ENCODE data around the gene PAPOLB.

Gene PAPOLB

DNA sequence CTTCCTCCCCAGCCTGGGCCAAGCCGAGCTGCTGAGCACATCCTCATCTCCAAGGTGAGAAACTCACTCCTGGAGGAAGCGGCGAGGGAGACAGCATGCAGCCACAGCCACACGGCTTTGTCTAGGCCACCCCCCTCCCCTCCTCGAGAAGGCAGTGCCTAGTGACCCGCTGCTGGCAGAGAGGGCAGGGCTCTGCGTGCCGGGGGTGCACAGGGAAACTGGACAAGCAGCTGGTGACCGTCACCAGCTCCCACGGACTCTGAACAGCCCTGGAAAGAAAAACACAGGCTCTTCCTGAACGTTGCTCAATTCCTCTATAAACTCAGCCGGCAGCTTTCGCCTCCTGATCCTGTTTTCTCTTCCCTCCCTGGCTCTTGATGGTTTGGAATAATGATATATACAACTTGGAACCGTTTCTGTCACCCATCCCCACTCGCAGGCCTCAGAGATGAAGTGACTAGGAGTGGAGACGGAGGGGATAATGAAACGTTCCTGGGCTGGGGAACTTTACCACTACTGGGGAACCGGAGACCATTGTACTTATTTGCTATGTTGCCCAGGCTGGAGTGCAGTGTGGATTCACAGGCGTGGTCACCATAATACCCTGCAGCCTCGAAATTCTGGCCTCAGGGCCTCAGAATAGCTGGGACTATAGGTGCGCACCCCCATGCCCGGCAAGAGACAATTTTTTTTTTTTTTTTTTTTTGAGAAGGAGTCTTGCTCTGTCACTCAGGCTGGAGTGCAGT, 19.3 kb downstream of the PAPOLB start:
- H3K4me3 ChIP-seq (ENCODE audit: low read depth, low read length) = no peak overlapping the region
- no peak for DNase-seq (ENCODE audit: low read depth)
- TF ChIP-seq, protein P1, sequence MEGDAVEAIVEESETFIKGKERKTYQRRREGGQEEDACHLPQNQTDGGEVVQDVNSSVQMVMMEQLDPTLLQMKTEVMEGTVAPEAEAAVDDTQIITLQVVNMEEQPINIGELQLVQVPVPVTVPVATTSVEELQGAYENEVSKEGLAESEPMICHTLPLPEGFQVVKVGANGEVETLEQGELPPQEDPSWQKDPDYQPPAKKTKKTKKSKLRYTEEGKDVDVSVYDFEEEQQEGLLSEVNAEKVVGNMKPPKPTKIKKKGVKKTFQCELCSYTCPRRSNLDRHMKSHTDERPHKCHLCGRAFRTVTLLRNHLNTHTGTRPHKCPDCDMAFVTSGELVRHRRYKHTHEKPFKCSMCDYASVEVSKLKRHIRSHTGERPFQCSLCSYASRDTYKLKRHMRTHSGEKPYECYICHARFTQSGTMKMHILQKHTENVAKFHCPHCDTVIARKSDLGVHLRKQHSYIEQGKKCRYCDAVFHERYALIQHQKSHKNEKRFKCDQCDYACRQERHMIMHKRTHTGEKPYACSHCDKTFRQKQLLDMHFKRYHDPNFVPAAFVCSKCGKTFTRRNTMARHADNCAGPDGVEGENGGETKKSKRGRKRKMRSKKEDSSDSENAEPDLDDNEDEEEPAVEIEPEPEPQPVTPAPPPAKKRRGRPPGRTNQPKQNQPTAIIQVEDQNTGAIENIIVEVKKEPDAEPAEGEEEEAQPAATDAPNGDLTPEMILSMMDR (IDR thresholded peaks at IDR 0.05; ENCODE audit: low read depth, low read length, missing control alignments) = no peak
- in situ Hi-C loops (cut with HindIII; ENCODE audit: low sequenced_read_pairs) = no loop called here

DNA sequence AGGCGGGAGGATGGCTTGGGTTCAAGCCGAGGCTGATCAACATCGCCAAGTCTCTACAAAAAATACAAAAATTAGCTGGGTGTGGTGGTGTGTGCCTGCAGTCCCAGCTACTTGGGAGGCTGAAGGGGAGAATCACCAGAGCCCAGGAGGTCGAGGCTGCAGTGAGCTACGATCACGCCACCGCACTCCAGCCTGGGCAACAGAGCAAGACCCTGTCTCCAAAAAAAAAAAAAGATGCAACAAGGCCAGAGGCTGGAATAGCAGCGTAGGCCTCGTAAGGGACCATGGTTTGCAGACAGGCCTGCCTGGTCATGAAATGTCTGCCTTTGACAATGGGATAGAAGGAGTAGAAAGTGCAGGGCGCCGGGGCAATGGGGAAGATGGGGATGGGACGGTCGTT, 20.0 kb downstream of the PAPOLB start:
- in situ Hi-C loops (cut with HindIII; ENCODE audit: low sequenced_read_pairs) = no loop called here
- TF ChIP-seq, protein P1 (IDR thresholded peaks at IDR 0.05; ENCODE audit: low read depth, low read length, missing control alignments) = no peak
- no peak for DNase-seq (ENCODE audit: low read depth)
- no peak overlapping the region for H3K4me3 ChIP-seq (ENCODE audit: low read depth, low read length)

DNA sequence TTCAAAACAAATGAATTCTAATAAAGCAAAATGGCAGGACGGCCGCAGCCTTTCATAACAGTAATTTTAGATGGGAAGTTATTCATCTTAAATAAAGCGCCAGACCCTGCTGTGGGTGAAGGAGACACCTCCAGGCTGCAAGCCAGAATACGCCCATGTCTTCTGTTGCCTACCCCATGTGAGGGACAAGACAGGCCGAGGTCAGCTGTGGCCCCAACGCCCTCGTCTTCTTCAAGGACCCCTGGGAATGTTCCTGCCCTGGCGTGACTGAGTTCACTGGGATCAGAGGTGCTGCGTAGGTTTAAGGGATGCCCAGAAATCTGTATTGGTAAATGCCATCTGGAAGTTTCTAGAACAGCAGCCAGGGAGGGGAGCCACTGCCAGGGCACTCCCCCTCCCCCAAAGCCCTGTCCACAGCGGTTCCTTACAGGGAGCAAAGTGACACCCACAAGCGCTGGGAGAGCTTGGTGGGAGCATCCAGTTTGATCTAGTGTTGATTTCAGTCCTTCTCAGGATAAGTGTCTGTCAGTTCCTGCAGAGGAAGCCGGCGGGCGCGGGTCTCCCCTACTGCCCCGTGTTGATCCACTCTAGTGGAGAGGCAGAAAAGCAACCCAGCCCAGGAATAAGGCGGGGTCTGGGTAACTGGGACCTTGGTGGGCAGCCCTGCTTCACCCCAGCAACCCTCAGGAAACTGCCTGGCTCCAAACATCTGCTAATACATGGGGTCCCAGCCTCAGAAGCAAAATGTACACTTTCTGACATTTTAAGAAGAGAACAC, 20.6 kb downstream of the PAPOLB start:
- in situ Hi-C loops (cut with HindIII; ENCODE audit: low sequenced_read_pairs) = no loop called here
- H3K4me3 ChIP-seq (ENCODE audit: low read depth, low read length) = no peak overlapping the region
- TF ChIP-seq, protein P1 (IDR thresholded peaks at IDR 0.05; ENCODE audit: low read depth, low read length, missing control alignments) = no peak
- DNase-seq (ENCODE audit: low read depth) = no peak

DNA sequence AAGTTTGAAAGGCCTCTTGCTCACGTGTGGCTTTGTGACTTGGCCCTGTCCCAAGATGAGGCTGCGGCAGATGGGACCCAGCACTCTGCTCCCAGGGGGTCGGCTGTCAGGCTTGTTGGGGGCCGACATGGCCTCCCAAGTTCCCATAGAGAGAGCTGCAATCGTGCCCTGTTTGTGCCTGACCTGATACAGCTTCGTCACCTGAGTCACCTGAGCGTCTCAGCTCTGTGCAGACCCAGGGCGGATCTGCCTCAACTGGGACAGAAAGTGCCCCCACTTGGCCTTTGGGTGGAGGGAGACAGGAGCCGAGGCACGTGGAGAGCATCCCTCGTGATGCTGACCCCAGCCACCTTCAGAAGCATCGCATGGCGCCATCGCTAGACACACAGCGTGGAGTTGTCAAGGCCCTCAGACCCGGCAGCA, 21.7 kb downstream of the PAPOLB start:
- in situ Hi-C loops (cut with HindIII; ENCODE audit: low sequenced_read_pairs) = no loop called here
- TF ChIP-seq, protein P1 (IDR thresholded peaks at IDR 0.05; ENCODE audit: low read depth, low read length, missing control alignments) = no peak
- DNase-seq (ENCODE audit: low read depth) = no peak
- H3K4me3 ChIP-seq (ENCODE audit: low read depth, low read length) = no peak overlapping the region

DNA sequence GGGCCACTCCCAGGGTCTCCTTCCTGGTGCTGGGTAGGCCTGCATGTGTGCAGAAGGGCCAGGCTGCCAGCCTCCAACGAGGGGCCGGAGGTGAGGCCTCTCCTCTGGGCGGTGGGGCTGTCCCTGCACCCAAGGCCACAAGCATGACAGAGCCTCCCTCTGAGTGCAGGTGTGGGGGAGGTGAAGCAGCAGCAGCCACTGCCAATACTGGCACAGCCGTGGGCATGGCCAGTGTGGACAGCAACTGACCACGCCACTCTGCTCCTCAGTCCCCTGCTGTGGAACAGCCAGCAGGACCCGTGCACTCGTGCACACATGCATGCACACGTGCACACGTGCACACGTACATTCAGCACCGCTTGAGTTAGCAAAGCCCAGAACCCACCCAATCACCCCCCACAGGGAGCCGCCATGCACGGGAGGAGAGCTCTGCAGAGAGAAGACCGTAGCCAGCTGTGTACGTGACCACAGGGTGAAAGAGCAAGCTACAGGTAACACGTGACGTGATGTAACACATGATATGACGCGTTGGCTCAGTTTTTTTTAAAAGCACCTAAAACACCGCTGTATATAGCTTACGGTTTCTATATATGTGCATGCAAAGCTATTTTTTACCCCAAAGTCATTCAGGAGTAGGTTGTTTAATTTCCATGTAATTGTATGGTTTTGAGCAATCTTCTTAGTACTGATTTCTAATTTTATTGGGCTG, 23.1 kb downstream of the PAPOLB start:
- DNase-seq (ENCODE audit: low read depth) = no peak

More for the DNA sequence above, 23.1 kb downstream of the PAPOLB start:
- in situ Hi-C loops (cut with HindIII; ENCODE audit: low sequenced_read_pairs) = no loop called here
- no peak overlapping the region for H3K4me3 ChIP-seq (ENCODE audit: low read depth, low read length)
- TF ChIP-seq, protein P1 (IDR thresholded peaks at IDR 0.05; ENCODE audit: low read depth, low read length, missing control alignments) = no peak
